ENCODE results near the gene GUCY2D. TPM values are rescaled to one million over a fixed set of nuclear protein-coding genes. Genes with fewer than 3 reads are reported as not detected.

GUCY2D gene
- total RNA-seq, 3 donors from 2014 or later: 0.26 TPM; not detected in 2

DNA sequence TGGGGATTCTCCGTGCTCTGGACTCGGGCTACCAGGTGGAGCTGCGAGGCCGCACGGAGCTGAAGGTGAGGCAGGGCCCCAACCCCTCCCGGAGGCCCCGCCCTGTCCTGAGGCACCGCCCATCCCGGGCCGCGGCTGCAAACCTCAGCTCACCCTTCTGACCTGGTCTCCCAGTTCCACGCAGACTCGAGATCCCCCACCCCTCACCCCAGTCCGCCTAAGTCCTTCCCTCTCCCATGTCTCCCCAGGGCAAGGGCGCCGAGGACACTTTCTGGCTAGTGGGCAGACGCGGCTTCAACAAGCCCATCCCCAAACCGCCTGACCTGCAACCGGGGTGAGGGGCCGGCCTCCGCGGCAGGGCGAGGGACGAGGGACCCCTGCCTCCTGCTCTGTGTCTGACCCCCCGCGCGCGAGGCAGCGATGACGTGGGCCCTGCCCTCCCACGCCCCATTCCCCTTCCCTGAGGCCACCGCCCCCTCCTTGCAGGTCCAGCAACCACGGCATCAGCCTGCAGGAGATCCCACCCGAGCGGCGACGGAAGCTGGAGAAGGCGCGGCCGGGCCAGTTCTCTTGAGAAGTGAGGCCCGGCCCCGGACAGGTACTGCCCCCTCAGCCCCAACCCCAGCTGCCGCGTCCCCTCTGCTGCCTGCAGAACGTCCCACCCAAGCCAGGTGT is 13.7 kb downstream of the GUCY2D start:
- DNase-seq (peak in 2 of 3 donors; percentile 54 to 72), ATAC-seq (peak; percentile 68)
- H3K9me3 ChIP-seq: no peaks in the 10 kb centered on the region
- no peak overlapping the region for H3K4me3 ChIP-seq
- intact Hi-C loops (cut with DNase I, micrococcal nuclease): no loop called here
- TF ChIP-seq, protein P1, sequence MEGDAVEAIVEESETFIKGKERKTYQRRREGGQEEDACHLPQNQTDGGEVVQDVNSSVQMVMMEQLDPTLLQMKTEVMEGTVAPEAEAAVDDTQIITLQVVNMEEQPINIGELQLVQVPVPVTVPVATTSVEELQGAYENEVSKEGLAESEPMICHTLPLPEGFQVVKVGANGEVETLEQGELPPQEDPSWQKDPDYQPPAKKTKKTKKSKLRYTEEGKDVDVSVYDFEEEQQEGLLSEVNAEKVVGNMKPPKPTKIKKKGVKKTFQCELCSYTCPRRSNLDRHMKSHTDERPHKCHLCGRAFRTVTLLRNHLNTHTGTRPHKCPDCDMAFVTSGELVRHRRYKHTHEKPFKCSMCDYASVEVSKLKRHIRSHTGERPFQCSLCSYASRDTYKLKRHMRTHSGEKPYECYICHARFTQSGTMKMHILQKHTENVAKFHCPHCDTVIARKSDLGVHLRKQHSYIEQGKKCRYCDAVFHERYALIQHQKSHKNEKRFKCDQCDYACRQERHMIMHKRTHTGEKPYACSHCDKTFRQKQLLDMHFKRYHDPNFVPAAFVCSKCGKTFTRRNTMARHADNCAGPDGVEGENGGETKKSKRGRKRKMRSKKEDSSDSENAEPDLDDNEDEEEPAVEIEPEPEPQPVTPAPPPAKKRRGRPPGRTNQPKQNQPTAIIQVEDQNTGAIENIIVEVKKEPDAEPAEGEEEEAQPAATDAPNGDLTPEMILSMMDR (IDR thresholded peaks at IDR 0.05): no peak
- H3K4me1 ChIP-seq (ENCODE audit: low read depth): peaks cover 18% of the 10 kb centered on the region
- H3K36me3 ChIP-seq (ENCODE audit: low read depth): no peaks in the 10 kb centered on the region

DNA sequence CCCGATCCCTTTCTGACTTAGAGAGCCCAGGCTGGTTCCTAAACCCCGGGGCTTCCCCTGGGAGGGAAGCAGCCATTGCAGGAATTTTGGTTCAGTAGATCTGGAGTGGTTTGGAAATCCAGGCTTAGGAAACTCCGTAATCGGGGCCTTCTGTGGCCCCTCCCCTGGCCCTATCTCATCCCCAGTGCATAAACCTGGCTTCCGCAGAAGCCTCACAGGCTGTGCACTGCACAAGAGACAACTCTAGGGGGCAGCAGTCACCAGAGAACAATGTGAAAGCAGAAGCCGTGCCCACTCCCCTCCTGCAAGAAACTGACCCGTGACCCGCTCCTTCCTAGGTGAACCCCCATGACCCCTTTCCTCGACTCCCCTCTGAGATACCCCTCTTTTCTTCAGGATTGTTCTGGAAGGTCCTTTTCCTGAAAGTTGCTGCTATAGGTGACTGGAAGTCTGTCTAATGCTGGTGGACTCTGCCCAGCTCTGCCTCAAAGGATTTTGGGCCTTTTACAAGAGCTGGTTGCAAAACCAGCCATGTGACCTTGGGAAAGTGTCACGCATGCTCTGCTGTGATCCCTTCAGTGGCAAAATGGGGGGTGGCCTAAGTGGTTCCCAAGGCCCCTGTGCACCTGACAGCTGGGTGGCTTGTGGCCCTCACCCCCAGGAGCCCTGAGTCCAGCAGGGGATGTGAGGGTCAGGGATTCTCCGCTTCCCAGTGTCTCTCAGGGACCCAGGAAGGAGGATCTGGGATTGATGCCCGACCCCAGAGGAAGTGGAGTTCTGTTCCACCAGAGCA is 14.4 kb downstream of the GUCY2D start:
- H3K4me3 ChIP-seq: no peak overlapping the region
- TF ChIP-seq, protein P1 (IDR thresholded peaks at IDR 0.05): peak; percentile 45
- H3K4me1 ChIP-seq (ENCODE audit: low read depth): peaks cover 18% of the 10 kb centered on the region
- no peaks in the 10 kb centered on the region for H3K9me3 ChIP-seq
- ATAC-seq (peak; percentile 86), DNase-seq (peak in 2 of 3 donors; percentile 71)
- no peaks in the 10 kb centered on the region for H3K36me3 ChIP-seq (ENCODE audit: low read depth)
- intact Hi-C loops (cut with DNase I, micrococcal nuclease): no loop called here

DNA sequence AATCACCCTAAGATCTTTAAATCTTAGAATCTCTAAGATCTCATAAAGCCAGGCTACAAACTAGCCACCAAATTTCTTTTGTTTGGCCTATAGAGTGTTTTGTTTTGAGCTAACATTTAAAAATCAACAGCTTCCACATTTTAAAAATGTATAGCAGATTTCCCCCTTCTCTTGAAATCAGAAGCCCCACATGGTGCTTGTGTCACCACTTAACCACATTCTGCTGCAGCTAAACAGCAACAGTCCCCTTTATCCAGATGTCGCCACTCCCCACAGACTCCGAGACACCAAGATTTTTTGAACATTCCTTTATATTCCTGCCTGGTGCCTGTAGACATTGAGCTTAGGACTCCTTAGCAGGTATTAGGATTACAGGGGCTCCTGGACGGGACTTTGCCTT is 16.0 kb downstream of the GUCY2D start:
- no peak for ATAC-seq
- H3K4me1 ChIP-seq (ENCODE audit: low read depth): peaks cover 18% of the 10 kb centered on the region
- DNase-seq: no peak
- TF ChIP-seq, protein P1 (IDR thresholded peaks at IDR 0.05): no peak
- H3K36me3 ChIP-seq (ENCODE audit: low read depth): no peaks in the 10 kb centered on the region
- no peaks in the 10 kb centered on the region for H3K9me3 ChIP-seq
- intact Hi-C loops (cut with DNase I, micrococcal nuclease): no loop called here
- no peak overlapping the region for H3K4me3 ChIP-seq

DNA sequence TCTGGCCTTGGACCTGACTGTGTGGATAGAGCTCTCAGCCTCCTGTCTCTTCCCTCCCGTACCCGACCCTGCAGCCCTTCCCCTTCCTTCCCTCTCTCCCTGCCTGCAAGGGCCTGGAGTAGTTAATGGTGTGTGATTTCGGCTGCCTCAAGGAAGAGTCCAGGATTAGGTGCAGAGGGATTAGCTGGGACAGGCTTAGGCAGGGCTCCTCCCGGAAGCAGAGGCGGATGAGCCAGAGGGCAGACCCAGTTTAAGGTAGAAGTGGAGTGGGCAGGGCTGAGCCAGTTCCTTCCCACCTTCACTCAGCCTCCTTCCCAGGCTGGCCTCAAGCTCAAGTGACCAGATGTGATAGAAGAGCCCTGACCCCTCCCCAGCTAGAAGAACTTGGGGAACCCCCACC is 16.8 kb downstream of the GUCY2D start:
- Histone ChIP-seq H3K4me3 (no peak overlapping the region), H3K36me3 (ENCODE audit: low read depth) (no peaks in the 10 kb centered on the region), H3K4me1 (ENCODE audit: low read depth) (peaks cover 18% of the 10 kb centered on the region), H3K9me3 (no peaks in the 10 kb centered on the region)
- TF ChIP-seq, protein P1 (IDR thresholded peaks at IDR 0.05): no peak
- ATAC-seq (no peak), DNase-seq (no peak)
- intact Hi-C loops (cut with DNase I, micrococcal nuclease): no loop called here

DNA sequence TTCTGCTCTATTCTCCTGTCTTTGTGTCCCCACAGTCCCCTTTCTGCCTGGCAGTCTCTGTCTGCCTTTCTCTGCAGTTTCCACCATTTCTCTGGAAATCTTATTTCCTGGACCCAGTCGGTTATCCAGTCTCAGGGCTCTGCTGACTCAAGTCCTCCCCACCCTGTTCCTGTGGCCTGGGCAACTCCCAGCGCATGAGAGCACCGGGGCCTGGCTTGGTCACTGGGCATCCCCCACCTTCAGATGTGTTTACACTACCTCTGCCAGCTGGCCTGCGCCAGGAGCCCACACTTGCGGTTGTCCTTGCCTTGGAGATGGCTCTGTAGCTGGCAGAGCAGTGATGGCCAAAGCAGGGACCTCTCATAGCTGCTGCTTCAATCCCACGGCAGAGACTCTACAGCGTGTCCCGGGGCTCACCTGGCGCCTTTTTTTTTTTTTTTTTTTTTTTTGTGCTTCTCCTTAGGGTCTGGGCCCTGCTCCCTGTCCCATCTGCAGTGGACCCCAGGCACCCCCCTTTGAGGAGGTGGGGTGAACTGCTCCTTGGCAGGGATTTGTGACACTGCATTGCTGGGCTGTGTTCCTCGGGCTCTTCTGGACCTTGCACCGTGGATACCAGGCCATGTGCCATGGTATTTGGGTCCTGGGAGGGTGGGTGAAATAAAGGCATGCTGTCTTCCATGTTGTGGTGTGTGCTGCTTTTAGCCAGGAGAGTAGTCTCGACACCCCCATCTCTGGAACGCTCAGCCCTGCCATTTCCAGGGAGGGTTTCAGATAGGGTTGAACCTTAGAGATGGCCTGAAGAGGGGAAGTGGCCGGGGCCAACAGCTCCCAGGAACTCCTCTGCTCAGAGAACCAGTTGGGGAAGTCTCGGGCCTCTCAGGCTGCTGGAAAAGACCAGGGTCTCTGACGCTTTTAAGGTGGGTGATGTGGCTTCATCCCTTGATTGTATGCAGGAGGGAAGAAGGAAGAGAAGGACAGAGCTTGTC is 17.5 kb downstream of the GUCY2D start:
- intact Hi-C loops (cut with DNase I, micrococcal nuclease): no loop called here
- TF ChIP-seq, protein P1 (IDR thresholded peaks at IDR 0.05): no peak
- H3K9me3 ChIP-seq: no peaks in the 10 kb centered on the region
- no peaks in the 10 kb centered on the region for H3K36me3 ChIP-seq (ENCODE audit: low read depth)
- DNase-seq (no peak), ATAC-seq (peak; percentile 13)
- H3K4me3 ChIP-seq: no peak overlapping the region
- H3K4me1 ChIP-seq (ENCODE audit: low read depth): peaks cover 18% of the 10 kb centered on the region

All from mucosa of descending colon (tissue), 3 donors.